GM19099 (cell line): ENCODE results near the gene NUDT13.

Source experiments
- POLR2A ChIP-seq: IDR thresholded peaks from 3 replicates; pipeline ENCODE4 v1.6.1; 2011; ENCODE audit warnings: low read depth; ENCODE audit not compliant: insufficient read length; ENCODE audit errors: extremely low read depth

NUDT13 gene

DNA sequence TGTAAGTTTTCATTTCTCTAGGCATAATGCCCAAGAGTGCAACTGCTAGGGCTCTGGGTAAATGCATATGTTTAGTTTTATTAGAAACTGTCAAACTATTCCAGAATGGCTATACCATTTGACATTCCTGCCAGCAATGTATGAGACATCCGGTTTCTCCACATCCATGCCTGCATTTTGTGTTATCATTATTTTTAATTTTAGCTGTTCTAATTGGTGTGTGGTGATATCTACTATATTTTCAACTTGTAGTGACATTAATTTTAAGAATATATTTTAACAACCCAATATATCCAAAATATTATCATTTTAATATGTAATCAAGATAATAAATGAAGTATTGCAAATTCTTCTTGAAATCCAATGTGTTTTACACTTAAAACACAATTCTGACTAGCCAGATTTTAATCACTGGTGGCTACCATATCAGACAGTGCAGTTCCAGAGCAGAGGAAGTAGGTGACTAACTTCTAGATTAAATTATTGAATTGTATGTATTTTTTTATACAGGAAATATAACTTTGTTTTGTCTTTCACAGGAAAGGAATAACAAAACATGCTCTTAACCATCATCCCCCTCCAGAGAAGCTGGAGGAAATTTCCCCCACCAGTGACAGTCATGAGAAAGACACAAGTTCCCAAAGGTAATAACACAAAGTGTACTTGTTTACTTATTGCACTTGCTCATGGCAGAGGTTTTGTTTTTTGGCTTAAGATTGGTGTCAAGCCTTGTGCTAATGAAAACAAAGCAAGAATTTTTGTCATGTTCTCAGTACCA, 64.1 kb downstream of the NUDT13 start:
- TF ChIP-seq POLR2A = no peak
